ENCODE results near the gene SERP1.

DNA sequence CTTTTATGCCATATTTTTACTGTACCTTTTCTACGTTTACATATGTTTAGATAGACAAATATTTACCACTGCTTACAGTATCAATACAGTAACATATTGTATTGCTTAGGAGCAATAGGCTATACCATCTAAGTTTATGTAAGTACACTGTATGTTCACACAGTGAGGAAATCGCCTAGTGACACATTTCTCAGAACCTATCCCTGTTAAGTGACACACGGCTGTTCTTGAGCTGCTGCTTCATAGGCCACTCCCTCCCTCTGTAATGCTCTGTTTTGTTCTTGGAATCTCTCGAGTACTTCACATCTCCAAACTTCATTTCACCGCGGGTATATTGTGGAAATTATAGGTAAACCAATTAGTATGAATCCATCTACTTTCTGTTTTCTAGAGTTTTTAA lies 43.5 kb upstream of the SERP1 start:
- TF ChIP-seq, protein P1, sequence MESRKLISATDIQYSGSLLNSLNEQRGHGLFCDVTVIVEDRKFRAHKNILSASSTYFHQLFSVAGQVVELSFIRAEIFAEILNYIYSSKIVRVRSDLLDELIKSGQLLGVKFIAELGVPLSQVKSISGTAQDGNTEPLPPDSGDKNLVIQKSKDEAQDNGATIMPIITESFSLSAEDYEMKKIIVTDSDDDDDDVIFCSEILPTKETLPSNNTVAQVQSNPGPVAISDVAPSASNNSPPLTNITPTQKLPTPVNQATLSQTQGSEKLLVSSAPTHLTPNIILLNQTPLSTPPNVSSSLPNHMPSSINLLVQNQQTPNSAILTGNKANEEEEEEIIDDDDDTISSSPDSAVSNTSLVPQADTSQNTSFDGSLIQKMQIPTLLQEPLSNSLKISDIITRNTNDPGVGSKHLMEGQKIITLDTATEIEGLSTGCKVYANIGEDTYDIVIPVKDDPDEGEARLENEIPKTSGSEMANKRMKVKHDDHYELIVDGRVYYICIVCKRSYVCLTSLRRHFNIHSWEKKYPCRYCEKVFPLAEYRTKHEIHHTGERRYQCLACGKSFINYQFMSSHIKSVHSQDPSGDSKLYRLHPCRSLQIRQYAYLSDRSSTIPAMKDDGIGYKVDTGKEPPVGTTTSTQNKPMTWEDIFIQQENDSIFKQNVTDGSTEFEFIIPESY (IDR thresholded peaks at IDR 0.05; ENCODE audit: borderline replicate concordance, low read depth) = no peak
- no peak for TF ChIP-seq NRF1 (IDR thresholded peaks at IDR 0.05; ENCODE audit: low read depth, low read length)
- no peak for TF ChIP-seq RFX5 (IDR thresholded peaks at IDR 0.05; ENCODE audit: low read length)
- no peak for TF ChIP-seq FOSL2 (IDR thresholded peaks at IDR 0.05; ENCODE audit: borderline replicate concordance, low read depth)
- TF ChIP-seq GABPA (IDR thresholded peaks at IDR 0.05; ENCODE audit: low read depth) = no peak
- no peak for TF ChIP-seq POLR2AphosphoS5 (IDR thresholded peaks at IDR 0.05; ENCODE audit: low read depth, low read length)
- TF ChIP-seq, protein P2, sequence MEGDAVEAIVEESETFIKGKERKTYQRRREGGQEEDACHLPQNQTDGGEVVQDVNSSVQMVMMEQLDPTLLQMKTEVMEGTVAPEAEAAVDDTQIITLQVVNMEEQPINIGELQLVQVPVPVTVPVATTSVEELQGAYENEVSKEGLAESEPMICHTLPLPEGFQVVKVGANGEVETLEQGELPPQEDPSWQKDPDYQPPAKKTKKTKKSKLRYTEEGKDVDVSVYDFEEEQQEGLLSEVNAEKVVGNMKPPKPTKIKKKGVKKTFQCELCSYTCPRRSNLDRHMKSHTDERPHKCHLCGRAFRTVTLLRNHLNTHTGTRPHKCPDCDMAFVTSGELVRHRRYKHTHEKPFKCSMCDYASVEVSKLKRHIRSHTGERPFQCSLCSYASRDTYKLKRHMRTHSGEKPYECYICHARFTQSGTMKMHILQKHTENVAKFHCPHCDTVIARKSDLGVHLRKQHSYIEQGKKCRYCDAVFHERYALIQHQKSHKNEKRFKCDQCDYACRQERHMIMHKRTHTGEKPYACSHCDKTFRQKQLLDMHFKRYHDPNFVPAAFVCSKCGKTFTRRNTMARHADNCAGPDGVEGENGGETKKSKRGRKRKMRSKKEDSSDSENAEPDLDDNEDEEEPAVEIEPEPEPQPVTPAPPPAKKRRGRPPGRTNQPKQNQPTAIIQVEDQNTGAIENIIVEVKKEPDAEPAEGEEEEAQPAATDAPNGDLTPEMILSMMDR (IDR thresholded peaks at IDR 0.05) = no peak
- TF ChIP-seq FOXM1 (IDR thresholded peaks at IDR 0.05; ENCODE audit: low read depth) = no peak
